OCI-LY7 (cell line): ENCODE measurements around the gene VWA8.

ENCODE experiments used
- CTCF ChIP-seq: fragments of 200-600 bp; sonication (generic); conservative IDR thresholded peaks from 2 replicates; pipeline ENCODE4 v1.5.1; 2014; ENCODE audit warnings: mild to moderate bottlenecking, antibody characterized with exemption, low read length, moderate library complexity, mixed read lengths
- EZH2phosphoT487 ChIP-seq: fragments of 200-600 bp; sonication (generic); IDR thresholded peaks from 2 replicates; pipeline ENCODE4 v1.6.1; 2018; ENCODE audit warnings: low read depth, borderline replicate concordance, mild to moderate bottlenecking, mixed run types, antibody characterized with exemption, low read length, moderate library complexity, mixed read lengths

GRCh38 chr13:41613984-41614661 lies 346.8 kb downstream of the VWA8 start:
- TF ChIP-seq CTCF = no peak
- no peak for TF ChIP-seq EZH2phosphoT487
